T-helper 1 cell treated with Interleukin-12 subunit alpha and Interleukin-12 subunit beta and Interleukin-4 antibody, amounts not matched to agents 30 ng/mL and 1 ng/mL, for 36 hours (primary cell): Measurements from ENCODE around the gene VAV2. TPM values are rescaled to one million over a fixed set of nuclear protein-coding genes. Genes with fewer than 3 reads are reported as not detected.

ENCODE experiments used
- intact Hi-C: fragments of 100-400 bp; cut with micrococcal nuclease; formaldehyde crosslinking; loops from one replicate; pipeline ENCODE4 v1.15.1; 2024
- total RNA-seq: library from RNA; stranded (reverse); gene quantifications from 2 replicates; pipeline ENCODE4 v1.2.3, GENCODE V29; 2022

Gene VAV2
- total RNA-seq, 1 donor from 2014 or later = 3.1 TPM

- intact Hi-C loops = no loop called here
These were observed 154.2 kb downstream of the VAV2 start for GRCh38 chr9:133837627-133838597.

GRCh38 chr9:133836818-133837217, 155.3 kb downstream of the VAV2 start:
- intact Hi-C loops = no loop called here

- intact Hi-C loops = no loop called here
These were observed 155.9 kb downstream of the VAV2 start for GRCh38 chr9:133836001-133836758.

GRCh38 chr9:133835262-133835901, 156.7 kb downstream of the VAV2 start:
- intact Hi-C loops = no loop called here

GRCh38 chr9:133834080-133834976, 157.8 kb downstream of the VAV2 start:
- intact Hi-C loops = no loop called here

- intact Hi-C loops = no loop called here
These were observed 158.6 kb downstream of the VAV2 start for GRCh38 chr9:133833388-133834025.

- intact Hi-C loops = no loop called here
These were observed 159.2 kb downstream of the VAV2 start for GRCh38 chr9:133832877-133833276.

- intact Hi-C loops = no loop called here
These were observed 161.4 kb downstream of the VAV2 start for GRCh38 chr9:133830711-133831110.

- intact Hi-C loops = no loop called here
These were observed 161.8 kb downstream of the VAV2 start for GRCh38 chr9:133830310-133830709.

GRCh38 chr9:133828338-133828997, 163.7 kb downstream of the VAV2 start:
- intact Hi-C loops = no loop called here

GRCh38 chr9:133826289-133827085, 165.6 kb downstream of the VAV2 start:
- intact Hi-C loops = no loop called here

GRCh38 chr9:133825555-133826218, 166.4 kb downstream of the VAV2 start:
- intact Hi-C loops = no loop called here

- intact Hi-C loops = no loop called here
These were observed 167.3 kb downstream of the VAV2 start for GRCh38 chr9:133824802-133825186.

- intact Hi-C loops = no loop called here
These were observed 167.9 kb downstream of the VAV2 start for GRCh38 chr9:133824106-133824801.

- intact Hi-C loops = no loop called here
These were observed 168.7 kb downstream of the VAV2 start for GRCh38 chr9:133823189-133824105.

GRCh38 chr9:133822430-133823065, 169.6 kb downstream of the VAV2 start:
- intact Hi-C loops = no loop called here
